HG02840 (cell line): ENCODE measurements around the gene CGB3.
"Not testable (repeated sequence)": the region's sequence is repeated elsewhere in the genome, so short reads cannot be mapped to it uniquely, and the experiment has no call there.

Source experiments
- ATAC-seq: cut with Tn5 transposase; IDR thresholded peaks from one replicate; pipeline ENCODE4 v1.9.1; 2021; ENCODE audit warnings: mild to moderate bottlenecking, moderate library complexity, moderate number of reproducible peaks; ENCODE audit not compliant: unreplicated experiment, low FRiP score

The CGB3 gene

DNA sequence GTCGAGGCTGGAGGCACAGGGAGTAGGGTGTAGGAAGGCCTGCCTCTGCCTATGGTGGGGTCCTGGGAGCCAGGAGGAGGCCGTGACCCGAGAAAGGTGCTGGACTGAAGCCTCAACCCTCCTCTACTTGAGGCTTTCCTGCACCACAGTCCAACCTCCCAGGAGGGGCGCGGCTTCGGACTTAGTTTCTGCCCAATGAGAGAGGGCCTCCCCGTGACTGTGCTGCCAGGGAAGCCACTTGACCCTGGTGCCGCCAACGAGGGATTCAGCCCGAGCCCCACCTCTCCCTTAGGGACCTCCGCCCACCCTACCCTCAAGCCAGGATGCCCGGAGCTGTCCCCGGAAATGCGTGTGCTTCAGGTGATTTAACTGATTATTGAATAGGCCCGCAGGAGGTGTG, at the start of gene CGB3:
Gene CGB3, minus strand, starts transcription at position 101 of the 400 bp plus-strand sequence. CDS start 362 bp downstream, outside the sequence.
- ATAC-seq, result not testable (repeated sequence)

DNA sequence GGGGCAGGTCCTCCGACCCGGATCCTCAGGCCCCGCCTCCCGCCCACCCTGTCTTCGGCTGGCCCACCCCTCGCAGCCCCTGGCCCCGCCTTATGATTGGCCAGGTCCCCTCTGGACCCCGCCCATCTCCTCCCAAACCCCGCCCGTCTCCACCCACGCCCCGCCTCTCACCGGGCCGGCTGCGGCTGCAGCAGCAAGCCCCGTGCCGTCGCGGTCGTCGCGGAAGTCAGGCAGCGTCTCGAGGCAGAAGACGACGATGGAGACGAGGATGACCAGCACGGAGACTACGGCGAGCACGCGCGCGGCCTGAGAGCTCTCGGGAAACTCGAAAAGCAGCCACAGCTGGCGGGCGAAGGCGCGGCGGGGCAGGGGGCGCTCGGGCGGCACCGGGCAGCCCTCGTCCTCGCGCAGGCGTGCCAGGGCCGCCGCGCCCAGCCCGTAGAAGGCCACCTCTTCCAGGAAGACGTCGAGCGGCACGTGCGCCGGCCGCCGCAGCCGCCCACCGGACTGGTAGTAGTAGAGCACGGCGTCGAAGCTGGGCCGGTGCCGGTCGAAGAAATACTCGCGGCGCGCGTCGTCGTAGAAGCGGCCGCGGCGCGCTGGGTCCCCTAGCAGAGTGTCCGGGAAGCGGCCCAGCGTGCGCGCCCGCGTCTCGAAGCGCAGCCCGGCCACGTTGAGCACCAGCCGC, 47.9 kb upstream of the CGB3 start:
- no peak for ATAC-seq

DNA sequence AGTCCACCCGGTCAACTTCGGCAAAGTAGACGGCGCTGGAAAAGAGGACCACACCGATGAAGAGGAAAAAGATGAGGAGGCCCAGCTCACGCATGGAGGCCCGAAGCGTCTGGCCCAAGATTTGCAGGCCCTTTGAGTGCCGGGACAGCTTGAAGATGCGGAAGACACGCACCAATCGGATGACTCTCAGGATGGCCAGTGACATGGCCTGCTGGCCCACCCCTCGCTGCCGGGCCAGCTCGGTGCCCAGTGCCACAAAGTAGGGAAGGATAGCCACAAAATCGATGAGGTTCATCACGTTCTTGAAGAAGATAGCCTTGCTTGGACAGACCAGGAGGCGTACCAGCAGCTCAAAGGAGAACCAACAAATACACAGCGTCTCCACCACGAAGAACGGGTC, 46.3 kb upstream of the CGB3 start:
- ATAC-seq, result no peak

DNA sequence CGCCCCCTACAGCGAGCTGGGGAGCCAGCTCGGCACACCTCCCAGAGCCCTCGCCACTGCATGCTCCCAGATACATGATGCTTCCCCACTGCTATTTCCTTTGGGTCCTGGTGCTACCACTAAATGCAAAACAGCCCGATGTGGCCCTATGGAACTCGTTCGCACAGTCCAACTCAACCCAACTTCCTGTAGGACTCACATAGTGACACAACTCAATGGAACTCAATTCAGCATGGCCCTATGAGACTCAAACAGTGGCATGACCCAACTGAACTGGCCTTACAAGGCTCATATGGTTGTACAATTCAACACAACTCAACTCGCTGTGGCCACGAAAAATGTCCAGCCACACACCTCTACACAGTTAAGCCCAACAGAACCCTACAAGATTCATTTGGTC, 44.9 kb upstream of the CGB3 start:
- ATAC-seq, result no peak

DNA sequence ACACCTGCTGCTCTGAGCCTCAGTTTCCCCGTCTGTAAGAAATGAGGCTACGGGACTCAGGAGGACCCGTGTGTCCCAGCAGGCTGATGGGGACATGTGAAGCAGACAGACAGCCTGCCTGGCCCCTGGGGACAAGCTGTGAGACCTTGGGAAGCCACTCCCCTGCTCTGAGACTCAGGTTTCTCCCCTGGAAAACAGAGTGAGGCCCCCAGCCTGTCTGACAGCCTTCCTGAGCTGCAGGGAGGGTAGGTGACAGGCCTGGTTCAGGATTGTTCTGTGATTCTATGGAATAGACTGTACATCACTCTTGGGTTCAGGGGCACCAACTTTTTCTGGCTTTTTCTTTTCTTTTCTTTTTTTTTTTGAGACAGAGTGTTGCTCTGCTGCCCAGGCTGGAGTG, 43.4 kb upstream of the CGB3 start:
- ATAC-seq, result no peak

DNA sequence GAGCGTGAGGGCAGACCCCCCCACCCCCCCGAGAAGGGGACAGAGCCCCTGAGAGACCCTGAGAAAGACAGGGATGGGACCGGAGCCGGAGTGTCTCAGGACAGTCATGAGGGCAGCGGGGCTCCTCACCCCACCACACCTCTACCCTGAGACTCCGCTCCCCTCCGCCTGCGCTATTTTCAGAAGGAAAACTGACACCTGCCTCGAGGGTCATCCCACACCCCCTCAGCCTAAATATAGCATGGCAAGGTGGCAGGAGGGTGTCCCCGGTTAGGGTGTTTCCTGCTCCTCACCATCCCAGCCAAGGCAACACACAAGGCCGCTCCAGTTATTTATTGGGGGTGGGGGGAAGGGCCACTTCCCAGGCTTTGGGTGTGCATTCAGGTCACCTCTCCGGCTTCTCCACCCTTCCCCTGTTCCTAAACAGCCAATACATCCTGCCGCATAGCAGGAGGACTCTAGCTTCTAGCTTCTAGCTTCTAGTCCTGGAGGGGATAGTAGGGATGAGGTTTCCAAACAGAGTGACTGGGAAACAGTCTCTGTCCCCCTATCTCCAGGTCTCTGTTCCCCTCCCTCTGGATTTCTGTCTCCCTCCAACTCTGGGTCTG, 41.9 kb upstream of the CGB3 start:
- ATAC-seq, result no peak

DNA sequence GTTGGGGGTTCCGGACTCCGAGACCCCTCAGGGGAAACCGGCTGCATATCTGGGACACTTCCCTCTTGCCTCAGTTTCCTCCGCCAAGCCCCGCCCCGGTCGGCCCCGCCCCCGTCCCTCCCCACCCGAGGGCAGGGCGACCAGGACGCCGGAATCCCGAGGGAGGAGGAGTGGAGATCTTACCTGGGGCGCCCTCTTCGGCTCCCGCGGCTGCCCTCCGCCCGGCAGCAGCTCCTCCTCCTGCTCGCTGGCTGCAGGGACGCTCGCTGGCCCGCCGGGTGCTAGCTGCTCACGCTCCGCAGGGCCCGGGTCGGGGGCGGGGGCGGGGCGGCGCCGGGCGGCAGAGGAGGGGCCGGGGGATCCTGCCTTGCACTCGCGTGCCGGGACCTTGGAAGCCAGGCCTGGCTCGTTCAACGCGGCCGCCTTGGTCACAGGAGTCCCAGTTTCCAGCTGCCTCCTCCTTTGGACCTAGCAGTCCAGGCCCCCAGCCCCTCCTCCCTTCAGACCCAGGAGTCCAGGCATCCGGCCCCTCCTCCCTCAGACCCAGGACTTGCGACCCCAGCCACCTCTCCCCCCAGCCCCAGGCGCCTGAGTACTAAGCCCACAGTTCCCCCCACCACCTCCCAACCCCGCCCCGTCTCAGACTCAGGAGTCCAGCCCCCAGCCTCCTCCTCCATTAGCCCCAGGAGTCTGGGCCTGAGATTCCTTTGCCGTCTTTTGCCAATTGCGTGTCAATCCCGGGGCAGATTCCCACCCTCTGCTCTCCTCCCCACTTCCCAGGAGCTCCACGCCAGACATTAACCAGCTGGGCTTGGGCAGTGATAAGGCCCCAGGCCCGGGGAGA, 40.9 kb upstream of the CGB3 start, which contains the start of gene NTF4:
Gene NTF4, minus strand, starts transcription at position 51 of the 844 bp plus-strand sequence. CDS start 2,821 bp downstream, outside the sequence.
- no peak for ATAC-seq

DNA sequence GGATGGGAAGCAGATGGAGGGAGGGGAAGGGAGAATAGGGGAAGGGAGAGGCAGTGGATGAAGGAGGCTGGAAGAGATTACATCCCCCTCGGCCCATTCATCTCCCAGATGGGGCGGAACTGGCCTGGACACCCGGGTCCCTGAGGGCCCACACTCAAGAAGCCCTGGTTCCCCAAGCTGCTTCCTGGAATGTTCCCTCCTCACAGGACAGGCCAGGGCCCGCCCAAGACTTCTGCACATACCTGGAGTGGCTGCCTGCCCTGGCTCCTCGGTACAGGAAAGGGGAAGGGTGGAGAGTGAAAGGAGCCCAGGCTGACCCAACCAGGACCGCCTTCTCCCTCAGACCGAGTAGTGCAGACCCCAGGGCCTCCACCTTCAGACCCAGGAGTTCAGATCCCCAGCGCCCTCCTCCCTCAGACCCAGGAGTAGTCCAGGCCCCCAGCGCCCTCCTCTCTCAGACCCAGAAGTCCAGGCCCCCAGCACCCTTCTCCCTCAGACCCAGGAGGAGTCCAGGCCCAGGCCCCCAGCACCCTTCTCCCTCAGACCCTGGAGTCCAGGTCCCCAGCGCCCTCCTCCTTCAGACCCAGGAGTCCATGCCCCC, 40.0 kb upstream of the CGB3 start:
- no peak for ATAC-seq

DNA sequence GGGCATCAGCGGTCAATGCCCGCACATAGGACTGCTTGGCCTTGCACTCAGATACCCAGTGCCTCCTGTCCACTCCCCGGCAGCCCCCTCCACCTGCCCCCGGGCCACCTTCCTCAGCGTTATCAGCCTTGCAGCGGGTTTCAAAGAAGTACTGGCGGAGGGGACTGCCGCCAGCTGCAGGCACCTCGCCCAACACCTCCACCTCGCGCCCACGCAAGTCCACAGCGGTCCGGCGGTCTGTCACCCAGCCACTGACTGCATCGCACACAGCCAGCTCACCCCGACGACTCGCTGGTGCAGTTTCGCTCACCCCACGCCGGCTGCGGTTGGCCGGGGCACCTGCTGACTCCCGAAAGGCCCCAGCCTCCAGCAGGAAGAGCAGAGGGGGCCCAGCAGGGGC, 37.3 kb upstream of the CGB3 start:
- no peak for ATAC-seq

DNA sequence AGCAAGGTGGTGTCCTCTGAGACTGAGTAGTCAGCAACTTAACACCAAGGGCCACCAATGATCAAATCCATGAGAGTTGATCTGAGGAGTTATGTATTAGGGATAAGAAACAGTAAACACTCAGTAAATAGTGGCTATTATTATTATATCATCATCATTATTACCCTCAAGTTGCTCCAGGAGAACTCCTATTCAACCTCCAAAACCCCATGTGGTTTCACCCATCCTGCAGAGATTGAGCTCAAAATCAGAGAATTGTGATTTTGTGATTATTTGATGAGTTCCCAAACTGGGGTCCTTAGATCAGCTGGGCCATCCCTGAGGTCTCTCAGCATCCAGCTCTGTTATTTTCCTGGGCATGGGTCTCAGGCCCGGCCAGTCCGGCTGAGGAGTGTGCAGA, 36.9 kb upstream of the CGB3 start:
- no peak for ATAC-seq

DNA sequence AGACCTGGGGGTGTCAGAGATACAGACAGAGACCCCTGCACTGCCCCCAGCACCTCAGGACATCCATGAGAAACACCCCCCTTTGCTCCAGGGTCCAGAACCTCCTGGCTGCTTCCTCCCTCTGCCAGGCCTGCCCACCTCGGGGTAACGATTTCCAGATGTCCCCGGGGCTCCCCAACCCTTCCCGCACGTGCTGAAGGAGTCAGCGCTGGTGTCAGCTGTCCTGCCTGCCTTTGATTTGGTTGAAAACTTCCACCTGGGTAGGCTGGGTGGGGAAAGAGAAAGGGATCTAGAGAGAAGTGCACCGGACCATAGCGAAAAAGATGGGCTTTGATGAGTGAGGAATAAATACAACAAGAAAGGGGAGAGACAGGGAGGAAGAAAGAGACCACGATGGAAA, 34.9 kb upstream of the CGB3 start:
- ATAC-seq, result no peak

DNA sequence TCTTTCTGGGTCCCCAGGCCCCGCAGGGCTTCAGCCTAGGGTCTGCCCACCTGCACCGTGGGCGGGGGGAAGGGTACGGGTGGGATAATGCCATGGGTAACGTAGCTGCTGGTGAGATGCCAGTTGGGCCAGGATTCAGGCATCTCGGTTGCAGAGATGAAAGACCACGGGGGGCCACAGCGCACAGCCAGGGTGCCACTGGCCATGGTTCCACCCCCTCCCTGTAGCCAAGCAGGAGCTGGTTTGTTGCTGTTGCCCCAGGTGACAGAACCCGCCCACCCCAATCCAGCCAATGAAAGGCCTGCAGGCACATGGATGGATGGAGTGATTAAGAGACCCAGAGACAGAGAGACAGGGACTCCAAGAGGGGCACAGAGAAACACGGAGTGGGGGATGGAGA, 34.4 kb upstream of the CGB3 start:
- no peak for ATAC-seq

DNA sequence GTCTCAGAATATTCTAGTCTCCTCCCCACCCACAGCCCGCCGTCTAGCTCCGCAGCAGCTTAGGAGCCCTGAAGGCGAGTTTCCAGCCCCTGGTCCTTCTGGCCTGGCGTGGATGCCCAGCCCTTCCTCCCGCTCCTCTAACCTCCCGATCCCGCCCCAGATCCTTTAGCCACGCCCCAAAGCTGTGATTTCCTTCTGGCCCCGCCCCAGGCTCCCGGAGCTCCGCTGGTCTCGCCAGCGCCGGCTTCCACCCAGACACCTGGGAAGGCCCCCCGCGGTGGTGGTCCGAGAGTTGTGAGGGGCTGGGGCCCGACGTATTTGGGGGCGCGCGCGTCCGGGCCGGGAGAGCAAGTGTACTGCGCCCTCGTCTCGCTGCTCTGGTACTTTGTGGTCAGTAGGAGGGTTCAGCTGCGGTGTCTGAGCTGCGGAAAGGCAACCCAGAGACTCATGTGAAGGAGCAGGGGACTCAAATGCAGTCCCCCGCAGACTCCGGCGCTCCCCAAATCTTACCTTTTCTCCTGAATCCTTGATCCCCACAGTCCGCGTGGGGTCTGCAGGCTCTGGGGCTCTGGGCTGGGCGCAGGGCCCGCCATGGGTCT, 33.6 kb upstream of the CGB3 start, which contains the start of gene CGB7:
Gene CGB7, minus strand, starts transcription at position 114 of the 599 bp plus-strand sequence. CDS start 2,374 bp downstream, outside the sequence.
- no peak for ATAC-seq

DNA sequence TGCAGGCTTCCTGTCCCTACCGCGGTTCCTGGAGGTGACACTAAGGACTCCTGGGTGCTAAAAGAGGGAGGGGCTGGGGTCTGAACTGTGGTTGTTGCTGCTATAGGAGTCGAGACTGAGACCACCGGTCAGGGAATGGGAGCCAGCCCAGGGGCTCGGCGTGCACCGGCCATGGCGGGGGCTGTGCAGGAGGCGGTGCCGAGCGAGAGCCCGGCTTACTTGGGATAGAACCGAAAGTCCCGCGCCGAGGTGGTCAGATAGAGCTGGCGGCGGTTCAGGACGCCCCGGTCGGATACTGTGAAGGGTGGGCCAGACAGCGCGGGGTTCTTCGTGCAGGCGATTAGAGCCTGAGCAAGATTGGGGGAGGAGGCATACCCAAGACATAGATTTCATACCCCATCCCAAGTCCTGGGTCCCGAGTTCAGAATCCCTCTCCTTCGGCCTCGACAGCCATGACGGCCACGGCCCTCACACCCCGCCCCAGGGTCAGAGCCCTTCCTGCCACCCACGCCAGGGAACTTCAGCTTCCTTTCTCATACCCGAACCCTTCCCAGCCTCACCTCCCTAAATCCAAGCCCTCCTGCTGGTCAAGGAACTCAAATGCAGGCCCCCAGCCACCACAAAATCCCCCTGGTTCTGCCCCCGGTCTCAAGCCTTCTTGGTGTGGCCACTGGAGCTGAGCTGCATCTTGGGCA, 32.9 kb upstream of the CGB3 start:
- ATAC-seq, result not testable (repeated sequence)

DNA sequence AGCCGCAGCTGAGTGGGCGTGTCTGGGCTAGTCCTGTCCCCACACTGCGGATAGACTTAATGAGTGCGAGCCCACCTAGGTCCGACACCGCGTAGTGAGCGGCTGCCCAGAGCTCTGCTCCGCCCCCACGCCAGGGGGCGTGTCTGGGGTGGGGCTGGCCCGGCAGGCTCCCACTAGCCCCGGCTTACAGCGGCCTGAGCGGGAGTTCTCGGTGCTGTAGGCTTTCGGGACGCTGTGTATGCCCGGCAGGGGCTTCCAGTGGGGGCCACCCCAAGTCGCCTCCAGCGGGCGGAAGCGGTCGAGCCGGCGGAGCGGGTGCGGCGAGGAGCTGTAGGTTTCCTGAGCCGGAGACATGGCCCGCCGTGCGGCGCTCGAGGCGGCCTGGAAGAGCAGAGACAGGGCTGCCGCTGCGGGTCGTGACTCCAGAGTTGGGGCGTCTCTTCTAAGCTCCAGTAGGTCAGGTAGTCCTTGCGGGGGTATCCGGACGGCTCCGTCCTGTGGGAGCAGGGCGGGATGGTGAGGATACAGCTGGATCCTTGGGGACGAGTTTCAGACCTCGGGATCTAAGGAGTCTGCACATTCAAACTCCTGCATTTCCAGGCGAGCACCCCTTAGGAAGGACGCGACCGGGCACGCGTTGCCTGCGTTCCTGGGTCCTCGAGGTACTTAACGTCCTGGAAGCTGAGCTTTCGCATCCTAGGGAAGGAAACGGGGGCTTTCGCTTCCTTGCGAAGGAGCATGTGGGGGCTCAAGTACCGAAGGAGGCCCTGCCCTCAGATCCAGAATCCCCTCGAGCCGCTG, 32.2 kb upstream of the CGB3 start:
- ATAC-seq, result no peak

DNA sequence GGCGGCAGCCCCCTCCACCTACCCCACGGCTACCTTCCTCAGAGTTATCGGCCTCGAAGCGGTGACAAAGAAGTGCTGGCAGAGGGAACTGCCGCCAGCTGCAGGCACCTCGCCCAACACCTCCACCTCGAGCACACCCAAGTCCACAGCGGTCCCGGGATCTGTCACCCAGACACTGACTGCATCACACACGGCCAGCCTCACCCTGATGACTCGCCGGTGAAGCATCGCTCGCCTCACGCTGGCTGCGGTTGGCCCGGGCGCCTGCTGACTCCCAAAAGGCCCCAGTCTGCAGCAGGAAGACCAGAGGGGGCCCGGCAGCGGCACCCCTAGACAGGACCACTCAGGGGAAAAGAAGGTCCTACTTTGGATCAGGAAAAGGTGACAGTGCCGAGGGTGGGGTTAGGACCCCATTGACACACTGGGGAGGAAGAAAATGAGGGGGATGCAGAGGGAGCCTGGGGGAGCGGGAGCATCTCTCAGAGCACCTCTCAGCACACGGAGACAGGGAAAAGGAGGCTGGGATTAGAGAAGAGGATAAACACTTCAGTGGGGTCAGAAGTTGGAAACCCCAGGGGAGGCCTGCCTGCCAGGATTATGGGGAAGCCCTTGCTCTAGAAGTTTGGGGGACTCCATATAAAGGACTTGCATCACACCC, 26.4 kb upstream of the CGB3 start:
- ATAC-seq, result not testable (repeated sequence)

DNA sequence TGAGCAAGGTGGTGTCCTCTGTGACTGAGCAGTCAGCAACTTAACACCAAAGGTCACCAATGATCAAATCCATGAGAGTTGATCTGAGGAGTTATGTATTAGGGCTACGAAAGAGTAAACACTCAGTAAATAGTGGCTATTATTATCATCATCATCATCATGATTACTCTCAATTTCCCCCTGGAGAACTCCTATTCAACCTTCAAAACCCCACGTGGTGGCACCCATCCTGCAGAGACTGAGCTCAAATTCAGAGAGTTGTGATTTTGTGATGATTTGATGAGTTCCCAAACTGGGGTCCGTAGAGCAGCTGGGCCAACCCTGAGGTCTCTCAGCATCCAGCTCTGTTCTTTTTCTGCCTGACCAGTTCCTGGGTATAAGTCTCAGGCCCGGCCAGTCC, 25.7 kb upstream of the CGB3 start:
- ATAC-seq, result not testable (repeated sequence)

DNA sequence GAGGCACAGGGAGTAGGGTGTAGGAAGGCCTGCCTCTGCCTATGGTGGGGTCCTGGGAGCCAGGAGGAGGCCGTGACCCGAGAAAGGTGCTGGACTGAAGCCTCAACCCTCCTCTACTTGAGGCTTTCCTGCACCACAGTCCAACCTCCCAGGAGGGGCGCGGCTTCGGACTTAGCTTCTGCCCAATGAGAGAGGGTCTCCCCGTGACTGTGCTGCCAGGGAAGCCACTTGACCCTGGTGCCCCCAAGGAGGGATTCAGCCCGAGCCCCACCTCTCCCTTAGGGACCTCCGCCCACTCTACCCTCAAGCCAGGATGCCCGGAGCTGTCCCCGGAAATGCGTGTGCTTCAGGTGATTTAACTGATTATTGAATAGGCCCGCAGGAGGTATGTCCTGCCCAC, 24.9 kb upstream of the CGB3 start, which contains the start of gene CGB8:
Gene CGB8, minus strand, starts transcription at position 101 of the 400 bp plus-strand sequence. CDS start 372 bp downstream, outside the sequence.
- ATAC-seq, result not testable (repeated sequence)
